Immature natural killer cell (primary cell): Measurements from ENCODE around the gene LMNA. TPM values are rescaled to one million over a fixed set of nuclear protein-coding genes. Genes with fewer than 3 reads are reported as not detected.
"Not testable (repeated sequence)": the region's sequence is repeated elsewhere in the genome, so short reads cannot be mapped to it uniquely, and the experiment has no call there.

Experiments
- DNase-seq, 3 donors: peaks; one replicate each; pipeline ENCODE4 v3.0.0; 2022; ENCODE audit warnings: mixed read lengths in 1 of 3
- H3K27ac Mint-ChIP-seq, 6 donors: one replicate each; pipeline ENCODE4 v1.8.0; 2020; ENCODE audit warnings: mixed read lengths in 6 of 6, mild to moderate bottlenecking in 5 of 6, inconsistent platforms in 4 of 6, moderate library complexity in 3 of 6
- H3K27me3 Mint-ChIP-seq, 3 donors: one replicate each; pipeline ENCODE4 v1.8.0; 2020 to 2021; ENCODE audit warnings: low read depth in 3 of 3, mild to moderate bottlenecking in 3 of 3, mixed read lengths in 3 of 3, moderate library complexity in 3 of 3, inconsistent platforms in 1 of 3
- H3K36me3 Mint-ChIP-seq, 3 donors: one replicate each; pipeline ENCODE4 v1.8.0; 2020; ENCODE audit warnings: mixed read lengths in 3 of 3, inconsistent platforms in 2 of 3, mild to moderate bottlenecking in 2 of 3
- H3K4me1 Mint-ChIP-seq, 2 donors: one replicate each; pipeline ENCODE4 v1.8.0; 2020; ENCODE audit warnings: inconsistent platforms in 2 of 2, mild to moderate bottlenecking in 2 of 2, mixed read lengths in 2 of 2, moderate library complexity in 1 of 2
- H3K4me3 Mint-ChIP-seq, 5 donors: one replicate each; pipeline ENCODE4 v1.8.0; 2020; ENCODE audit warnings: mild to moderate bottlenecking in 5 of 5, mixed read lengths in 5 of 5, inconsistent platforms in 3 of 5, moderate library complexity in 3 of 5
- H3K9me3 Mint-ChIP-seq, 6 donors: one replicate each; pipeline ENCODE4 v1.8.0; 2020; ENCODE audit warnings: mild to moderate bottlenecking in 6 of 6, mixed read lengths in 6 of 6, inconsistent platforms in 4 of 6, moderate library complexity in 3 of 6
- polyA plus RNA-seq, 3 donors: library from polyadenylated mRNA; unstranded; fragments of 300-500 nt; fragmentation: Illumina TruSeq; gene quantifications; one replicate each; pipeline ENCODE4 v1.2.3, GENCODE V29; 2021

The LMNA gene
- polyA plus RNA-seq, 3 donors from 2014 or later = 4.4 to 14.0 (median 10.3) TPM

DNA sequence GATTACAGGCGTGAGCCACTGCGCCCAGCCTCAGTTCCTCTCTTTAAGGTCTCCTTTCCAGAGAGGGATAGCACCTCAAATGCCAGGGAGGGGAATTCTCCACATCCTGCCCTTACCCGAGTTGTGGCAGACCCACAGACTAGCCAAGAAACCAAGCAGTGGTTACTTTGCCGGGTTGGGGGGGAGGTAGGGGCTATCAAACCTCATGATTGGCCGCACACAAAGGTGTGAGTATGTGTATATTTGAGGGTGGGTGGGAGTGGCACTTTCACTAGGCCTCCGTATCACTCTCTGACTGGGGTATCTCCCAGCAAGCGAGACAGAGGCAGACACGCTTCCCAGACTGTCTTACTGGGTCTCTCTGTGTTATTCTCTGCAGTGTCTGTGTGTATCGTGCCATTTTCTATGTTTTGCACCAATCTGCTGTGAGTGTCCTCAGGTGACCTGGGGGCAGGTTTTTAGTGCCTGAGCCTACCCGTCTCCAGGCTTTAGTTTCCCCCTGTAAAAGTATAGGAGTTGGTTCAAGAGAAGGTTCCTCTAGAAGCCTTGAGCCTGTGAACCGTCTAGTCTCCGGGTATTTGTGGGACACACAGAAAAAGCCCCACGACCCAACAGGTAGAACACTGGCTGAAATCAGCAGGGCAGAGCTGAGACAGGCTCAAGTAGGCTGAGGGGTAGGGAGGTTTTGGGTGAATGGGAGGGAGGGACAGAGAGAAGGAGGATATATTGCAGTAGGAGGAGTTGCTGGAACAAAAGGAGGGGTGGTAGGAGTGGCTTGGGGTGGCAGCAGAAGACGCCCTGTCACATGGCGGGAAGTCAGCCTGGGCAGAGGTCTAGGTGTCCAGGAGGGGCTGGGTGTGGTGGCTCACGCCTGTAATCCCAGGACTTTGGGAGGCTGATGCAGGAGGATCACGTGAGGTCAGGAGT, 10.3 kb downstream of the LMNA start:
- peaks cover 11 to 21% (median 20%) of the 10 kb centered on the region in 3 donors for H3K27me3 Mint-ChIP-seq
- H3K36me3 Mint-ChIP-seq = no peaks in the 10 kb centered on the region
- H3K4me3 Mint-ChIP-seq = peak overlapping the region in 2 of 5 donors; percentile 25 to 49
- peaks cover 36 to 53% of the 10 kb centered on the region in 2 donors for H3K4me1 Mint-ChIP-seq
- peaks cover 0 to 2% (median 0%) of the 10 kb centered on the region in 6 donors for H3K9me3 Mint-ChIP-seq
- H3K27ac Mint-ChIP-seq = peak overlapping the region; percentile 83 to 93 (median 90)
- peak; percentile 55 to 65 (median 63) for DNase-seq

DNA sequence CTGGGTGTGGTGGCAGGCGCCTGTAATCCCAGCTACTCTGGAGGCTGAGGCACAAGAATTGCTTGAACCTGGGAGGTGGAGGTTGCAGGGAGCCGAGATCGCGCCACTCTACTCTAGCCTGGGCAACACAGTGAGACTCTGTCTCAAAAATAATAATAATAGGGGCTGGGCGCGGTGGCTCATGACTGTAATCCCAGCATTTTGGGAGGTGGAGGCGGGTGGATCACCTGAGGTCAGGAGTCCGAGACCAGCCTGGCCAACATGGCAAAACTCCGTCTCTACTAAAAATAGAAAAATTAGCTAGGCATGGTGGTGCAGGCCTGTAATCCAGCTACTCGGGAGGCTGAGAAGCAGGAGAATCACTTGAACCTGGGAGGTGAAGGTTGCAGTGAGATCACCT, 11.0 kb downstream of the LMNA start:
- H3K4me1 Mint-ChIP-seq = peaks cover 36 to 53% of the 10 kb centered on the region in 2 donors
- H3K9me3 Mint-ChIP-seq, H3K4me3 Mint-ChIP-seq, DNase-seq, H3K36me3 Mint-ChIP-seq: not testable (repeated sequence)
- peak overlapping the region in 5 of 6 donors; percentile 85 to 93 (median 91) for H3K27ac Mint-ChIP-seq
- H3K27me3 Mint-ChIP-seq = peaks cover 16 to 27% (median 20%) of the 10 kb centered on the region in 3 donors

DNA sequence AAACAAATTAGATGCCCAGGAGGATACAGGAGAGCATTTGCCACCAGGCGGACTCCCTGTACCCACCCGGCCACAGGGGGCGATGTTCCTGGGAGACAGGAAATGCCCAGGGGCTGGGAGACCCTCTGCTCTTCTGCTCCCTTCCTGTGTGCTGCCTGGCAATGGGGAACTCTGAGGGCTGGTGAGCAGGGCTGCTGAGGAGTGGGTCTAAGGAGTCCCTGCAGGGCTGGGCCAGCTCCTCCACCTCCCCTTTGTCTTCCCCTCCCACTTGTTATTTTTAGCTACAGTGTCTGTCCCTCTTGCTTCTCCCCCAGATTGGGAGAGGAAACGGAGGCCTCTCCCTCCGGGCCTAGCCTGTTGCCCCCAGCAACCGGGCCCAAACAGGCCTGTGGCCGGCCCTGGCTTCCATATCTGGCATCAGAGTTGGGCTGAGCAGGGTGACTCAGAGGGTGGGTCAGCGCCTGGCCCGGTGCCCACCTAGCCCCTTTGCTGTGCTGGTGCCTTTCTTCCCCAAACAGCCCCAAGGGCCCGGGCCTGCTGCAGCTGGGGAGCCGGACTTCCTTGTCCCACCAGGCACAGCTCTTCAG, 11.6 kb downstream of the LMNA start:
- Mint-ChIP-seq H3K4me1 (peaks cover 36 to 53% of the 10 kb centered on the region in 2 donors), H3K27me3 (peaks cover 16 to 27% (median 20%) of the 10 kb centered on the region in 3 donors), H3K4me3 (peak overlapping the region in 3 of 5 donors; percentile 3 to 23 (median 5)), H3K36me3 (no peaks in the 10 kb centered on the region), H3K9me3 (peaks cover 0 to 2% (median 0%) of the 10 kb centered on the region in 6 donors), H3K27ac (peak overlapping the region; percentile 81 to 92 (median 85))
- DNase-seq = peak; percentile 67 to 72 (median 71)

DNA sequence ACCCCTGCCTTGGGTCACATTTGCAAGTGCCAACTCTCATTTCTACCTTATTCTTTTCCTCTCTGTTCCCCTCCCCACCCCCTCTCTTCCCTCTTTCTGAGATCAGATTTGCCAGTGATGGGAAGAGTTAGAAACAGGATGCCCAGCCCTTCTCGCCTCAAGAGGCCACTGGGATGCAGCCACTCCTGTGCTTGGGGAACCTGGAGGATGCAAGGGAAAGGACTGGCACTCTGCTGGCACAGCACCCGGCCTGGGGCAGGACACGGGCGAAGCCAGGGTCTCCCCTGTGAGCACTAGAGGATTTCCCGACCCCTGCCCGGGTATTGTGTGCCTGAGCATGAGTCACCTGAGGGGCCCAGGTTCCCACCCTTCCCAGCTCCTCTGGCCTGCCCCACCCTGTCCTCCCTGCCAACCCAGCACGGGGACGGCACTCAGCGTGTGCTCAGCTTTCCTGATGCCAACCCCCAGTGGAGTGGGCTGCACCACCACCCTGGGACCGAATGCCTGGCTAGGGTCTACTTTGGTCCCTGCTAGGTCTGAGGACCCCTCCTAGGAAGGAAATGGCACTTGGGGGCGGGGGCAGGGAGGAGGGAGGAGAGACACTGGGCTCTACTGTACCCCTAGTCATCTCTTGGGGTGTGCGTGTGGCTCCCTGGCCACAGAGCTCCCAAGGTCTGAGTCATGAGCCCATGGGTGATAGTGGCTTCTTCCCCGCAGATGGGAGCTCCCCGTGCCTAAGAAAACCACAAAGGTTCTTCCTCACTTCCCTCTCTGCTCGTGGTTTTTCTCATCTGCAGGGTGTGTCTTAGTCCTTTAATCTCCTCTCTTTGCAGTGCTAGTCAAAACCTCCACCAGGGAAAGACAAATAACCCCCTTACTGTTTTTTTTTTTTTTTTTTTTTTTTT, 12.4 kb downstream of the LMNA start:
- H3K4me3 Mint-ChIP-seq = peak overlapping the region; percentile 22 to 67 (median 47)
- peak overlapping the region; percentile 81 to 92 (median 85) for H3K27ac Mint-ChIP-seq
- peak; percentile 71 to 78 (median 72) for DNase-seq
- H3K36me3 Mint-ChIP-seq = no peaks in the 10 kb centered on the region
- peaks cover 36 to 53% of the 10 kb centered on the region in 2 donors for H3K4me1 Mint-ChIP-seq
- H3K27me3 Mint-ChIP-seq = peaks cover 16 to 28% (median 20%) of the 10 kb centered on the region in 3 donors
- peaks cover 0 to 2% (median 0%) of the 10 kb centered on the region in 6 donors for H3K9me3 Mint-ChIP-seq

GRCh38 chr1:156128308-156128653, 13.8 kb downstream of the LMNA start:
- peaks cover 0 to 2% (median 0%) of the 10 kb centered on the region in 6 donors for H3K9me3 Mint-ChIP-seq
- H3K27ac Mint-ChIP-seq = peak overlapping the region in 4 of 6 donors; percentile 53 to 88 (median 70)

DNA sequence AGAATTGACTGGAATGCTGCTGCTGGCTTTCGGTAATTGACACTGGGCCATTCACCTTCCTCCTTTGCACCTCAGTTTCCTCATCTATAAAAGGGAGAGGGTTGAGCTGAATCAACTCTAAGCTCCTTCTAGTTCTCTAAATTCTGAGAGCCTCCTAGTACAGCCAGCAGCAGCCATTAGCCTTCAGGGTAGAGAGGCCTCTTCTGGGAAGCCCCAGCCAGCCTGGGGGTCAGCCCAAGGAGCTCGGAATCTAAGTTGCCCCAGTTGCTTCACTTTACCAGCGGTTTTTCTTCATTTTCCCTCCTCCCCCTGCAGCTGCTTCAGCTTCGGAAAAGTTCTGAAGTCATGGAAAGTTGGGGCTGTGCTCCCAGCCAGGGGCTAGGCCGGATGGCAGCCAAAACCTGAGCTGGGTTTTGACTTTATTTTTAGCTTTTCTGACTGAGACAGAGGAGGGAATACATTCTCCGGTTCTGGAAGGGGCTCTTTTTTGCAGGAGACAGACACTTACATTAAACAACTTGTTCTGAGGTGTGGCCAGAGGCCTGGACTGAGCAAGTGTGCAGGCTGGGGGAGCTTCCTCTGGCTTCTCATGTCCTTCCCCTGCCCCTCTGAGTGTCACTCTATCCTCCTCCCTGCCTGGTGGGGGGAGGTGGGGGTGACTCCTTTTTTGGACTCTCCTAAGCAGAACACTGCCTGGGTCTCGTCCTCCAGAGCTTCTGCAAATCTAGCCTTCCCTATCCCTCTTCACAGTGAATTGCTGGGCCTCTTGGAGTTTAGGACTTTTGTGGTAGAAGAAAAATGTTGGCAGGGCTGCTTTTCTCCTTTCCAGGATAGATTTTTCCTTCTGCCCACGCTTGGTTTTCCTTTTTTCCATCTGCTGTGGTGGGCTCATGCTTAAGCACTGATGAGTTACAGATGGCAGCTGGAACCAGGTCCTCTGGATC, 14.4 kb downstream of the LMNA start:
- Mint-ChIP-seq H3K4me1 (peaks cover 35 to 43% of the 10 kb centered on the region in 2 donors), H3K27ac (peak overlapping the region in 3 of 6 donors; percentile 11 to 88 (median 62)), H3K36me3 (no peaks in the 10 kb centered on the region), H3K4me3 (no peak overlapping the region), H3K9me3 (peaks cover 0 to 2% (median 0%) of the 10 kb centered on the region in 6 donors), H3K27me3 (peaks cover 16 to 28% (median 18%) of the 10 kb centered on the region in 3 donors)
- DNase-seq = no peak

More at GRCh38 chr1:156128308-156128653, 13.8 kb downstream of the LMNA start:
- DNase-seq = no peak
- no peaks in the 10 kb centered on the region for H3K36me3 Mint-ChIP-seq
- H3K27me3 Mint-ChIP-seq = peaks cover 16 to 28% (median 18%) of the 10 kb centered on the region in 3 donors
- H3K4me3 Mint-ChIP-seq = no peak overlapping the region
- H3K4me1 Mint-ChIP-seq = peaks cover 36 to 49% of the 10 kb centered on the region in 2 donors

- DNase-seq = peak; percentile 69 to 73 (median 73)
- Mint-ChIP-seq H3K9me3 (peaks cover 0 to 2% (median 0%) of the 10 kb centered on the region in 6 donors), H3K27ac (peak overlapping the region in 4 of 6 donors; percentile 39 to 80 (median 68)), H3K4me1 (peaks cover 26 to 33% of the 10 kb centered on the region in 2 donors), H3K4me3 (no peak overlapping the region), H3K27me3 (peaks cover 12 to 23% (median 16%) of the 10 kb centered on the region in 3 donors), H3K36me3 (no peaks in the 10 kb centered on the region)
Measured at GRCh38 chr1:156129687-156130577, 15.4 kb downstream of the LMNA start.

DNA sequence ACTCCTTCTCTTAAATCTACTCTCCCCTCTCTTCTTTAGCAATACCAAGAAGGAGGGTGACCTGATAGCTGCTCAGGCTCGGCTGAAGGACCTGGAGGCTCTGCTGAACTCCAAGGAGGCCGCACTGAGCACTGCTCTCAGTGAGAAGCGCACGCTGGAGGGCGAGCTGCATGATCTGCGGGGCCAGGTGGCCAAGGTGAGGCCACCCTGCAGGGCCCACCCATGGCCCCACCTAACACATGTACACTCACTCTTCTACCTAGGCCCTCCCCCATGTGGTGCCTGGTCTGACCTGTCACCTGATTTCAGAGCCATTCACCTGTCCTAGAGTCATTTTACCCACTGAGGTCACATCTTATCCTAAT, 16.0 kb downstream of the LMNA start:
- Mint-ChIP-seq H3K9me3 (no peaks in the 10 kb centered on the region), H3K4me3 (no peak overlapping the region), H3K27me3 (peaks cover 11 to 22% (median 12%) of the 10 kb centered on the region in 3 donors), H3K36me3 (no peaks in the 10 kb centered on the region), H3K4me1 (peaks cover 23 to 28% of the 10 kb centered on the region in 2 donors), H3K27ac (no peak overlapping the region)
- DNase-seq = no peak

DNA sequence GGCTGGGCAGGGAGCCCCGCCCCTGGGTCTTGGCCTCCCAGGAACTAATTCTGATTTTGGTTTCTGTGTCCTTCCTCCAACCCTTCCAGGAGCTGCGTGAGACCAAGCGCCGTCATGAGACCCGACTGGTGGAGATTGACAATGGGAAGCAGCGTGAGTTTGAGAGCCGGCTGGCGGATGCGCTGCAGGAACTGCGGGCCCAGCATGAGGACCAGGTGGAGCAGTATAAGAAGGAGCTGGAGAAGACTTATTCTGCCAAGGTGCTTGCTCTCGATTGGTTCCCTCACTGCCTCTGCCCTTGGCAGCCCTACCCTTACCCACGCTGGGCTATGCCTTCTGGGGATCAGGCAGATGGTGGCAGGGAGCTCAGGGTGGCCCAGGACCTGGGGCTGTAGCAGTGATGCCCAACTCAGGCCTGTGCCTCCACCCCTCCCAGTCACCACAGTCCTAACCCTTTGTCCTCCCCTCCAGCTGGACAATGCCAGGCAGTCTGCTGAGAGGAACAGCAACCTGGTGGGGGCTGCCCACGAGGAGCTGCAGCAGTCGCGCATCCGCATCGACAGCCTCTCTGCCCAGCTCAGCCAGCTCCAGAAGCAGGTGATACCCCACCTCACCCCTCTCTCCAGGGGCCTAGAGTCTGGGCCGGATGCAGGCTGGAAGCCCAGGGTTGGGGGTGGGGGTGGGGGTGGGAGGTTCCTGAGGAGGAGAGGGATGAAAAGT, 20.4 kb downstream of the LMNA start:
- Mint-ChIP-seq H3K36me3 (no peaks in the 10 kb centered on the region), H3K27me3 (peaks cover 2 to 15% (median 10%) of the 10 kb centered on the region in 3 donors), H3K4me3 (no peak overlapping the region), H3K4me1 (no peaks in the 10 kb centered on the region), H3K9me3 (no peaks in the 10 kb centered on the region), H3K27ac (no peak overlapping the region)
- DNase-seq = no peak

DNA sequence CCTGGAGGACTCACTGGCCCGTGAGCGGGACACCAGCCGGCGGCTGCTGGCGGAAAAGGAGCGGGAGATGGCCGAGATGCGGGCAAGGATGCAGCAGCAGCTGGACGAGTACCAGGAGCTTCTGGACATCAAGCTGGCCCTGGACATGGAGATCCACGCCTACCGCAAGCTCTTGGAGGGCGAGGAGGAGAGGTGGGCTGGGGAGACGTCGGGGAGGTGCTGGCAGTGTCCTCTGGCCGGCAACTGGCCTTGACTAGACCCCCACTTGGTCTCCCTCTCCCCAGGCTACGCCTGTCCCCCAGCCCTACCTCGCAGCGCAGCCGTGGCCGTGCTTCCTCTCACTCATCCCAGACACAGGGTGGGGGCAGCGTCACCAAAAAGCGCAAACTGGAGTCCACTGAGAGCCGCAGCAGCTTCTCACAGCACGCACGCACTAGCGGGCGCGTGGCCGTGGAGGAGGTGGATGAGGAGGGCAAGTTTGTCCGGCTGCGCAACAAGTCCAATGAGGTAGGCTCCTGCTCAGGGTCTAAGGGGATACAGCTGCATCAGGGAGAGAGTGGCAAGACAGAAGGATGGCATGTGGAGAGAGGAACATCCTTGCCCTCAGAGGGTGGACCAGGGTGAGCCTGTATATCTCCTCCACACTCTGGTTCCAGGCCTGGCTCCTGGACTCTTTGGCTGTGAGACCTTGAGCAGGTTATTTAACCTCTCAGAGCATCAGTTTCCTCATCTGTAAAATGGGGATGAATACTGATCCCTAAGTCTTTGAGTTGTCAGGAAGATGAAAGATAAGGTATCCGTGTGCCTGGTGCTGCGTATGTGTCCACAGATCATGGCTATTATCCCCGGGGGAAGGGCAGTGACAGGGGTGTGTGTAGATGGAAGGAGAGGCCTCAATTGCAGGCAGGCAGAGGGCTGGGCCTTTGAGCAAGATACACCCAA, 21.7 kb downstream of the LMNA start:
- no peaks in the 10 kb centered on the region for H3K36me3 Mint-ChIP-seq
- no peak overlapping the region for H3K27ac Mint-ChIP-seq
- no peaks in the 10 kb centered on the region for H3K4me1 Mint-ChIP-seq
- H3K27me3 Mint-ChIP-seq = peaks cover 0 to 11% (median 6%) of the 10 kb centered on the region in 3 donors
- H3K4me3 Mint-ChIP-seq = no peak overlapping the region
- DNase-seq = no peak
- no peaks in the 10 kb centered on the region for H3K9me3 Mint-ChIP-seq
